ENCODE results near the gene SLC4A4.

The SLC4A4 gene

GRCh38 chr4:71307729-71308128 lies 31.1 kb upstream of the SLC4A4 start:
- WGBS, 2 donors (ENCODE audit: extremely low coverage in 2 of 2, insufficient read length in 2 of 2, insufficient replicate concordance in 1 of 2): no CpG with 5 or more reads among the region's 2 CpGs
- no peak overlapping the region for H2AK5ac ChIP-seq (ENCODE audit: low read depth, low read length)
- no peak overlapping the region for H3K27ac ChIP-seq (replicated peaks; ENCODE audit: low read length)
- no peak overlapping the region for H3K23ac ChIP-seq (ENCODE audit: low read depth, low read length, poor library complexity)
- no peak overlapping the region for H3K4me2 ChIP-seq (ENCODE audit: insufficient read depth, low read length, poor library complexity, severe bottlenecking)
- H3K27me3 ChIP-seq (ENCODE audit: control insufficient read depth in 3 of 3, insufficient read depth in 3 of 3, low read depth in 1 of 3, low read length in 3 of 3): no peaks in the 10 kb centered on the region
- H3K14ac ChIP-seq (ENCODE audit: low read length): no peak overlapping the region
- H2BK12ac ChIP-seq (ENCODE audit: low read length): no peak overlapping the region
- H3K36me3 ChIP-seq (replicated peaks in 1 of 2; ENCODE audit: control insufficient read depth in 2 of 2, insufficient read depth in 2 of 2, low read length in 2 of 2): no peaks in the 10 kb centered on the region
- no peak overlapping the region for H2BK15ac ChIP-seq (ENCODE audit: low read length)
- no peak overlapping the region for H3K4me3 ChIP-seq (ENCODE audit: low read length in 2 of 2)
- no peak overlapping the region for H3K18ac ChIP-seq (ENCODE audit: low read length)
- H3K4me1 ChIP-seq (ENCODE audit: control insufficient read depth in 2 of 2, insufficient read depth in 1 of 2, low read depth in 1 of 2, low read length in 2 of 2): no peaks in the 10 kb centered on the region
- no peak overlapping the region for H3K4ac ChIP-seq (ENCODE audit: low read length)
- H2BK120ac ChIP-seq (ENCODE audit: low read depth, low read length): no peak overlapping the region
- no peaks in the 10 kb centered on the region for H3K9me3 ChIP-seq (replicated peaks in 1 of 2; ENCODE audit: control insufficient read depth in 2 of 2, insufficient read depth in 1 of 2, low read depth in 1 of 2, low read length in 2 of 2)
- H4K8ac ChIP-seq (ENCODE audit: low read depth, low read length): no peak overlapping the region
- DNase-seq (ENCODE audit: low spot score): no peak
- H3K9ac ChIP-seq (ENCODE audit: low read depth, low read length, poor library complexity): no peak overlapping the region
- H4K91ac ChIP-seq (ENCODE audit: low read depth, low read length, poor library complexity): no peak overlapping the region
- no peak overlapping the region for H2BK5ac ChIP-seq (ENCODE audit: low read length)
- H3K79me1 ChIP-seq (ENCODE audit: low read depth, low read length): no peaks in the 10 kb centered on the region
- H2AFZ ChIP-seq (ENCODE audit: low read length): no peak overlapping the region

DNA sequence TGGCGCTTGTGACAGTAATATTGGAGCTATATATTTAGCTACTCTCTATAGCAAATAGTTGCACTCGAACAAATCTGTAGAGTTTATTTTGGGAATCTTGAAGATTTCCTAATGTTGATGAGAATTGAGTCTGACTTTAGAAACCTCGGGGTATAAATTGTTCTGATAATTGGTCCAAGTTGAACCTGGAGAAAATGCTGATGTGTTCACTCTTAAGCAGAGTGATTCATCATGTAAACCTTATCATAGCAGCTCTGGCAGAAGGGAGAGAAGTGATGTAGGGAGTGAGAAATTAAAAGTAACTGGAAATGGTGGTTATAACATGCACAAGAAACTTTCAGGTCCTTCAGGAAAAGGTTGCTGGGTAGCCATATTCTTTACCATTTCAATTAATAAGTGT lies 16.4 kb upstream of the SLC4A4 start:
- no CpG with 5 or more reads among the region's 3 CpGs for WGBS, 2 donors (ENCODE audit: extremely low coverage in 2 of 2, insufficient read length in 2 of 2, insufficient replicate concordance in 1 of 2)

GRCh38 chr4:71333368-71333767 lies 5.5 kb upstream of the SLC4A4 start:
- Histone ChIP-seq H2BK5ac (ENCODE audit: low read length) (no peak overlapping the region), H2BK15ac (ENCODE audit: low read length) (no peak overlapping the region), H3K4ac (ENCODE audit: low read length) (no peak overlapping the region), H3K9me3 (replicated peaks in 1 of 2; ENCODE audit: control insufficient read depth in 2 of 2, insufficient read depth in 1 of 2, low read depth in 1 of 2, low read length in 2 of 2) (no peaks in the 10 kb centered on the region), H4K8ac (ENCODE audit: low read depth, low read length) (no peak overlapping the region), H2AFZ (ENCODE audit: low read length) (no peak overlapping the region), H3K4me3 (ENCODE audit: low read length in 2 of 2) (no peak overlapping the region), H3K36me3 (replicated peaks in 1 of 2; ENCODE audit: control insufficient read depth in 2 of 2, insufficient read depth in 2 of 2, low read length in 2 of 2) (no peaks in the 10 kb centered on the region), H3K18ac (ENCODE audit: low read length) (no peak overlapping the region), H3K23ac (ENCODE audit: low read depth, low read length, poor library complexity) (no peak overlapping the region), H2AK5ac (ENCODE audit: low read depth, low read length) (no peak overlapping the region), H4K91ac (ENCODE audit: low read depth, low read length, poor library complexity) (no peak overlapping the region), H3K27ac (replicated peaks; ENCODE audit: low read length) (no peak overlapping the region), H2BK12ac (ENCODE audit: low read length) (no peak overlapping the region), H3K9ac (ENCODE audit: low read depth, low read length, poor library complexity) (no peak overlapping the region), H3K4me1 (ENCODE audit: control insufficient read depth in 2 of 2, insufficient read depth in 1 of 2, low read depth in 1 of 2, low read length in 2 of 2) (no peaks in the 10 kb centered on the region), H3K27me3 (ENCODE audit: control insufficient read depth in 3 of 3, insufficient read depth in 3 of 3, low read depth in 1 of 3, low read length in 3 of 3) (no peaks in the 10 kb centered on the region), H3K4me2 (ENCODE audit: insufficient read depth, low read length, poor library complexity, severe bottlenecking) (no peak overlapping the region), H3K14ac (ENCODE audit: low read length) (no peak overlapping the region), H2BK120ac (ENCODE audit: low read depth, low read length) (no peak overlapping the region), H3K79me1 (ENCODE audit: low read depth, low read length) (no peaks in the 10 kb centered on the region)
- WGBS, 2 donors (ENCODE audit: extremely low coverage in 2 of 2, insufficient read length in 2 of 2, insufficient replicate concordance in 1 of 2): no CpG with 5 or more reads among the region's 3 CpGs
- no peak for DNase-seq (ENCODE audit: low spot score)

More for the DNA sequence above, 16.4 kb upstream of the SLC4A4 start:
- H2BK12ac ChIP-seq (ENCODE audit: low read length): no peak overlapping the region
- H2AK5ac ChIP-seq (ENCODE audit: low read depth, low read length): no peak overlapping the region
- H3K18ac ChIP-seq (ENCODE audit: low read length): no peak overlapping the region
- H2BK120ac ChIP-seq (ENCODE audit: low read depth, low read length): no peak overlapping the region
- H3K4ac ChIP-seq (ENCODE audit: low read length): no peak overlapping the region
- DNase-seq (ENCODE audit: low spot score): no peak
- H4K91ac ChIP-seq (ENCODE audit: low read depth, low read length, poor library complexity): no peak overlapping the region
- H2BK15ac ChIP-seq (ENCODE audit: low read length): no peak overlapping the region
- no peak overlapping the region for H3K4me2 ChIP-seq (ENCODE audit: insufficient read depth, low read length, poor library complexity, severe bottlenecking)
- no peak overlapping the region for H2AFZ ChIP-seq (ENCODE audit: low read length)
- H4K8ac ChIP-seq (ENCODE audit: low read depth, low read length): no peak overlapping the region
- H3K4me1 ChIP-seq (ENCODE audit: control insufficient read depth in 2 of 2, insufficient read depth in 1 of 2, low read depth in 1 of 2, low read length in 2 of 2): no peaks in the 10 kb centered on the region
- H3K23ac ChIP-seq (ENCODE audit: low read depth, low read length, poor library complexity): no peak overlapping the region
- H3K27ac ChIP-seq (replicated peaks; ENCODE audit: low read length): no peak overlapping the region
- H3K9ac ChIP-seq (ENCODE audit: low read depth, low read length, poor library complexity): no peak overlapping the region
- H3K14ac ChIP-seq (ENCODE audit: low read length): no peak overlapping the region
- no peaks in the 10 kb centered on the region for H3K36me3 ChIP-seq (replicated peaks in 1 of 2; ENCODE audit: control insufficient read depth in 2 of 2, insufficient read depth in 2 of 2, low read length in 2 of 2)
- H3K4me3 ChIP-seq (ENCODE audit: low read length in 2 of 2): no peak overlapping the region
- H3K27me3 ChIP-seq (ENCODE audit: control insufficient read depth in 3 of 3, insufficient read depth in 3 of 3, low read depth in 1 of 3, low read length in 3 of 3): no peaks in the 10 kb centered on the region
- no peaks in the 10 kb centered on the region for H3K79me1 ChIP-seq (ENCODE audit: low read depth, low read length)
- no peak overlapping the region for H2BK5ac ChIP-seq (ENCODE audit: low read length)
- H3K9me3 ChIP-seq (replicated peaks in 1 of 2; ENCODE audit: control insufficient read depth in 2 of 2, insufficient read depth in 1 of 2, low read depth in 1 of 2, low read length in 2 of 2): no peaks in the 10 kb centered on the region

DNA sequence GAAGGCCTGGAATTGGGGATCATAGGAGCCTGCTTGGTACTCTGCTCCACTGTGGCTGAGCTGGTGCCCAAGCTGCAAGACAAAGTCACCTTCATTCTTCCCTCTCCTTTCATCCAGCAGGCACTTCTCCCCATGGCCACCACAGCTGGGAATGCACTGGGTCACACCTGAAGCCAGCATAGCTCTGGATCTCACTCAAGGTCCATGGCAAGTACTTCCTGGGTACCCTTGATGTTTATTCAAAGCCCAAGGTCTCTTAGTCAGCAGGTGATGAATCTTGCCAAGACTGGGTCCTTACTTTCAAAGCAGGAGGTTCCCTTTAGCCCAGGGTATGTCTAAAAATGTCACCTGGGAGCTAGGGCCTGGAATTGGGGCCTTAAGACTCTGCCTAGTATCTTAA lies 4.9 kb upstream of the SLC4A4 start:
- H3K18ac ChIP-seq (ENCODE audit: low read length): no peak overlapping the region
- no peak overlapping the region for H3K4me2 ChIP-seq (ENCODE audit: insufficient read depth, low read length, poor library complexity, severe bottlenecking)
- H3K4me3 ChIP-seq (ENCODE audit: low read length in 2 of 2): no peak overlapping the region
- no peaks in the 10 kb centered on the region for H3K9me3 ChIP-seq (replicated peaks in 1 of 2; ENCODE audit: control insufficient read depth in 2 of 2, insufficient read depth in 1 of 2, low read depth in 1 of 2, low read length in 2 of 2)
- H4K91ac ChIP-seq (ENCODE audit: low read depth, low read length, poor library complexity): no peak overlapping the region
- DNase-seq (ENCODE audit: low spot score): no peak
- H3K36me3 ChIP-seq (replicated peaks in 1 of 2; ENCODE audit: control insufficient read depth in 2 of 2, insufficient read depth in 2 of 2, low read length in 2 of 2): no peaks in the 10 kb centered on the region
- H2AFZ ChIP-seq (ENCODE audit: low read length): no peak overlapping the region
- no peak overlapping the region for H2BK120ac ChIP-seq (ENCODE audit: low read depth, low read length)
- no peaks in the 10 kb centered on the region for H3K4me1 ChIP-seq (ENCODE audit: control insufficient read depth in 2 of 2, insufficient read depth in 1 of 2, low read depth in 1 of 2, low read length in 2 of 2)
- H2AK5ac ChIP-seq (ENCODE audit: low read depth, low read length): no peak overlapping the region
- no peak overlapping the region for H3K9ac ChIP-seq (ENCODE audit: low read depth, low read length, poor library complexity)
- no peak overlapping the region for H3K4ac ChIP-seq (ENCODE audit: low read length)
- no peak overlapping the region for H4K8ac ChIP-seq (ENCODE audit: low read depth, low read length)
- no peaks in the 10 kb centered on the region for H3K79me1 ChIP-seq (ENCODE audit: low read depth, low read length)
- H3K27ac ChIP-seq (replicated peaks; ENCODE audit: low read length): no peak overlapping the region
- H3K27me3 ChIP-seq (ENCODE audit: control insufficient read depth in 3 of 3, insufficient read depth in 3 of 3, low read depth in 1 of 3, low read length in 3 of 3): no peaks in the 10 kb centered on the region
- H3K14ac ChIP-seq (ENCODE audit: low read length): no peak overlapping the region
- H2BK15ac ChIP-seq (ENCODE audit: low read length): no peak overlapping the region
- no peak overlapping the region for H3K23ac ChIP-seq (ENCODE audit: low read depth, low read length, poor library complexity)
- no peak overlapping the region for H2BK5ac ChIP-seq (ENCODE audit: low read length)
- no peak overlapping the region for H2BK12ac ChIP-seq (ENCODE audit: low read length)

Measured in neuronal stem cell (in vitro differentiated cells).